ENCODE results near the gene TOX3. TPM values are rescaled to one million over a fixed set of nuclear protein-coding genes. Genes with fewer than 3 reads are reported as not detected.
A peak's percentile ranks its signal among the peaks of the same experiment; 100 is the strongest.

TOX3 gene
- total and polyA plus RNA-seq, 4 donors = 1.6 to 5.3 (median 2.0) TPM

GRCh38 chr16:52440248-52440647 is 106.7 kb downstream of the TOX3 start:
- Histone ChIP-seq H3K9me3 (ENCODE audit: control insufficient read depth in 4 of 4, insufficient read depth in 3 of 4, low read length in 3 of 4) (peaks cover 0 to 3% (median 0%) of the 10 kb centered on the region in 4 donors), H3K4me3 (no peak overlapping the region), H3K27me3 (ENCODE audit: control insufficient read depth in 3 of 3, insufficient read depth in 3 of 3, low read length in 2 of 3) (no peaks in the 10 kb centered on the region), H3K36me3 (ENCODE audit: control insufficient read depth in 4 of 4, insufficient read depth in 4 of 4, low read length in 4 of 4) (peaks cover 0 to 4% (median 0%) of the 10 kb centered on the region in 4 donors), H3K9ac (ENCODE audit: insufficient read depth in 1 of 2, low read length in 2 of 2) (no peak overlapping the region), H3K27ac (ENCODE audit: low read depth in 1 of 2, low read length in 1 of 2) (no peak overlapping the region), H3K4me1 (ENCODE audit: control insufficient read depth in 5 of 5, insufficient read depth in 5 of 5, low read length in 5 of 5) (peaks cover 0 to 10% (median 4%) of the 10 kb centered on the region in 5 donors)
- ATAC-seq (ENCODE audit: insufficient read depth, low FRiP score) (no peak), DNase-seq (no peak)
- no peak for TF ChIP-seq CTCF (IDR thresholded peaks at IDR 0.05; ENCODE audit: control extremely low read depth, extremely low read depth)
- 92 to 97% methylated on average over 2 of the region's 2 CpGs for WGBS, 2 donors

GRCh38 chr16:52439750-52440149 is 107.2 kb downstream of the TOX3 start:
- WGBS, 2 donors = 90 to 98% methylated on average over 5 of the region's 5 CpGs
- DNase-seq (no peak), ATAC-seq (ENCODE audit: insufficient read depth, low FRiP score) (no peak)
- H3K36me3 ChIP-seq (ENCODE audit: control insufficient read depth in 4 of 4, insufficient read depth in 4 of 4, low read length in 4 of 4) = peaks cover 0 to 4% (median 0%) of the 10 kb centered on the region in 4 donors
- H3K9ac ChIP-seq (ENCODE audit: insufficient read depth in 1 of 2, low read length in 2 of 2) = no peak overlapping the region
- peaks cover 0 to 3% (median 0%) of the 10 kb centered on the region in 4 donors for H3K9me3 ChIP-seq (ENCODE audit: control insufficient read depth in 4 of 4, insufficient read depth in 3 of 4, low read length in 3 of 4)
- peaks cover 0 to 11% (median 4%) of the 10 kb centered on the region in 5 donors for H3K4me1 ChIP-seq (ENCODE audit: control insufficient read depth in 5 of 5, insufficient read depth in 5 of 5, low read length in 5 of 5)
- no peak for TF ChIP-seq CTCF (IDR thresholded peaks at IDR 0.05; ENCODE audit: control extremely low read depth, extremely low read depth)
- no peaks in the 10 kb centered on the region for H3K27me3 ChIP-seq (ENCODE audit: control insufficient read depth in 3 of 3, insufficient read depth in 3 of 3, low read length in 2 of 3)
- H3K27ac ChIP-seq (ENCODE audit: low read depth in 1 of 2, low read length in 1 of 2) = no peak overlapping the region
- no peak overlapping the region for H3K4me3 ChIP-seq

GRCh38 chr16:52439171-52439701 is 107.7 kb downstream of the TOX3 start:
- no peak for ATAC-seq (ENCODE audit: insufficient read depth, low FRiP score)
- no peak for TF ChIP-seq CTCF (IDR thresholded peaks at IDR 0.05; ENCODE audit: control extremely low read depth, extremely low read depth)
- H3K9ac ChIP-seq (ENCODE audit: insufficient read depth in 1 of 2, low read length in 2 of 2) = no peak overlapping the region
- DNase-seq = peak in 1 of 3 donors; percentile 11
- H3K27me3 ChIP-seq (ENCODE audit: control insufficient read depth in 3 of 3, insufficient read depth in 3 of 3, low read length in 2 of 3) = no peaks in the 10 kb centered on the region
- H3K9me3 ChIP-seq (ENCODE audit: control insufficient read depth in 4 of 4, insufficient read depth in 3 of 4, low read length in 3 of 4) = peaks cover 0 to 3% (median 0%) of the 10 kb centered on the region in 4 donors
- 88% methylated on average over 11 of the region's 11 CpGs for WGBS, 2 donors
- no peak overlapping the region for H3K4me3 ChIP-seq
- peaks cover 0 to 4% (median 0%) of the 10 kb centered on the region in 4 donors for H3K36me3 ChIP-seq (ENCODE audit: control insufficient read depth in 4 of 4, insufficient read depth in 4 of 4, low read length in 4 of 4)
- peaks cover 0 to 11% (median 4%) of the 10 kb centered on the region in 5 donors for H3K4me1 ChIP-seq (ENCODE audit: control insufficient read depth in 5 of 5, insufficient read depth in 5 of 5, low read length in 5 of 5)
- H3K27ac ChIP-seq (ENCODE audit: low read depth in 1 of 2, low read length in 1 of 2) = no peak overlapping the region

- no peak for ATAC-seq (ENCODE audit: insufficient read depth, low FRiP score)
- Histone ChIP-seq H3K27me3 (ENCODE audit: control insufficient read depth in 3 of 3, insufficient read depth in 3 of 3, low read length in 2 of 3) (no peaks in the 10 kb centered on the region), H3K27ac (ENCODE audit: low read depth in 1 of 2, low read length in 1 of 2) (no peak overlapping the region), H3K9me3 (ENCODE audit: control insufficient read depth in 4 of 4, insufficient read depth in 3 of 4, low read length in 3 of 4) (peaks cover 0 to 3% (median 0%) of the 10 kb centered on the region in 4 donors), H3K9ac (ENCODE audit: insufficient read depth in 1 of 2, low read length in 2 of 2) (no peak overlapping the region), H3K4me3 (no peak overlapping the region), H3K4me1 (ENCODE audit: control insufficient read depth in 5 of 5, insufficient read depth in 5 of 5, low read length in 5 of 5) (peaks cover 0 to 11% (median 4%) of the 10 kb centered on the region in 5 donors), H3K36me3 (ENCODE audit: control insufficient read depth in 4 of 4, insufficient read depth in 4 of 4, low read length in 4 of 4) (peaks cover 0 to 4% (median 0%) of the 10 kb centered on the region in 4 donors)
- WGBS, 2 donors = 95 to 96% methylated on average over 4 of the region's 4 CpGs
- DNase-seq = no peak
- TF ChIP-seq CTCF (IDR thresholded peaks at IDR 0.05; ENCODE audit: control extremely low read depth, extremely low read depth) = no peak
Measured at GRCh38 chr16:52437277-52437670, 109.7 kb downstream of the TOX3 start.

Measured in lung (tissue), 12 donors.